Left hindlimb (tissue), 1 donor: Measurements from ENCODE around the gene RNF19B.

Experiments
- DNase-seq: peaks from one replicate; pipeline ENCODE4 v3.0.0-alpha.2; 2018

RNF19B gene

DNA sequence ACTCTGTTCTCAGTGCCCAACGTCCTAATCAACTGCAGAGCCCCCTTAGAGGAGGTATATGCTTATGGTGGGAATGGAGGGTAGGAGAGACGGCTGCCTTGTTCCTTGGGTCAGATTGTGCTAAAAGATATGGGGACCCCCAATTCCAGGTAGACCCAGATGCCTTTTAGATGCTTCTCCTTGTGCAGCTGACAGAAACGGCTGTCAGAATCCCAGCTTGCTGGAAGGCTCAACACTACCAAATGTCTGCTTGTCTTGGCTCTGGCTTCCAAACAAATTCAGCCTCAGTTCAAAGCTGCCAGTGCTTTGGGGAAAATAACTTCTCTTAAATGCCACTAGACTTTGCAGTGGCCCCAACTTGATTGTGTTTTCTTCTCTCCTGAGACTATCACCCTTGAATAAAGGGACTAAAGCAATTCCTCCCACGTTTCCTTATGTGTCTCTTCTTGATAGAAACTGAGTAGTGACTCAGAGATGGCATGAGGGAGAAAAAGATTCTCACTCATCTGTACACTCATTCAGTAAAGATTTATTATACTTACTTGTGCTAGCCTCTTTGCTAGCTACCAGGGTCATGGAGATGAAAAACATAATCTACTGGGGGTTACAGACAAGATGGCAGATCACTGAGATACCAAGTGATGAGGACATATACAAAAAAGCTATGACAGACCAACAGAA is 3.4 kb upstream of the RNF19B start:
- DNase-seq = no peak

DNA sequence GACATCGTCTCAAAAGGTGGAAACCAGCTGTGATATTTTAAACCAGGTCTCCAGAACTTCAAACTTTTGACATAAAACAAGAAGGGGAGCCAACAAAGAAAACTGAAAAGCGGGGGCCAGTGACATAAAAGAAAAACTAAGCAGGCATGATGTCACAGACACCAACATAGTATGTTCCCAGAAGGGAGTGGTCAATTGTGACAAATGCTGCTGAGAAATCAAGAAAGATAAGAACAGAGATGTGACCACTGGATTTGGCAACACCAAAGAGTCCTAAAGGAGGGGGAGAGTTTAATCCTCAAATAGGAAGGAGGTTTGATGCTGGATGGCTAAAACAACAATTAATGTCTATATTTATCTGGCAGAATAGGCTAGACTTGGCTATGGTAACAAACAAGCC is 2.3 kb upstream of the RNF19B start:
- no peak for DNase-seq

DNA sequence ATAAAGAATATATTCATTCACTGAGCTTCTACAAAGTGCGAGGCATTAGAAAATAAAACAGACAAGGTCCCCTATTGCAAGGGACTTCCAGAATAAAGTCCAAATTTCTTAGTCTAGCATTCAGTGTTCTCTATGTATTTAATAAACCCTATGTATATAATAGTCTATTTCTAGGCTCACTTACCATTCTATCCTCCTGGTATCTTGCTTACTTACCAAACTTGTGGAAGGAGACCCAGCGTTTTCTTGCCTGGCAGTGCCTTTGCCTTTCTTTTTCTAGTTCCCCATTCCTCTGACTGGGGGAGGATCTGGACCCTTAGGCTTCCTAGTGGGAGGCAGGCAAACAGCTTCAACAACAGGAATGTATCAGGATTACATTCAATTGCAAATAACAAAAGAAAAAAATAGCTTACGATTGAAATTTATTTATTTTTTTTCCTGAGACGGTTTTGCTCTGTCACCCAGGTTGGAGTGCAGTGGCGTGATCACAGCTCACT is 690 bp upstream of the RNF19B start:
- no peak for DNase-seq

DNA sequence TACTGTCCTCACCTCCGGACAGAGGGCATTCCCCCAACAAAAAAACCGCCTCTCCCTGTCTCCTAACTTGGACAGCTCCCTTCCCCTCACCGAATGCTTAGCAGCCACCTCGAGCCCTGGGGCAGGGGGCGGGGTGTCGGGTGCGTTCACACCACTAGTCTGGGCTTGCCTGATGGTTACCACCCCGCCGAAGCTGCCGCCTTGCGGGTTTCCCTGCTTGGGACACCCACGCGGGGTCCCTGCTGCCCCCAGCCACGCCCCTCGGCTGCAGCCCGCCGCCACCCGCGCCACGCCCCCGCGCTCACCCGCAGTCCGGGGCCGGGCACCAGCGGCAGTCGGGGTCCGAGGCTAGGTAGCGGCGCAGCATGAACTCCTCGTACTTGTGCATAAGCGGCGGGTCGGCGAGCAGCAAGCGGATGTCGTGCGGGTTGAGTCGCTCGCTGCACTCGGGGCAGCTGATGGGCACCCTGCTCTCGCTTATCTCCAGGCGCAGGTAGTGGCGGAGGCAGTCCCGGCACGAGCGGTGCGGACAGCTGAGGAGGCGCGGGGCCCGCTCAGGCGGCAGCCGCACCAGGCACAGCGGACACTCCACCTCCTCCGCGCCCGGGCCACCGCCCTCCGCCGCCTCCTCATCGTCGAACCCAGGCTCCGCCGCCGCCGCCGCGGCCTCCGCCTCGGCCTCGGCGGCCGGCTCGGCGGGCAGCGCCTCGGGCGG is 706 bp downstream of the RNF19B start:
- peak; percentile 75 for DNase-seq

DNA sequence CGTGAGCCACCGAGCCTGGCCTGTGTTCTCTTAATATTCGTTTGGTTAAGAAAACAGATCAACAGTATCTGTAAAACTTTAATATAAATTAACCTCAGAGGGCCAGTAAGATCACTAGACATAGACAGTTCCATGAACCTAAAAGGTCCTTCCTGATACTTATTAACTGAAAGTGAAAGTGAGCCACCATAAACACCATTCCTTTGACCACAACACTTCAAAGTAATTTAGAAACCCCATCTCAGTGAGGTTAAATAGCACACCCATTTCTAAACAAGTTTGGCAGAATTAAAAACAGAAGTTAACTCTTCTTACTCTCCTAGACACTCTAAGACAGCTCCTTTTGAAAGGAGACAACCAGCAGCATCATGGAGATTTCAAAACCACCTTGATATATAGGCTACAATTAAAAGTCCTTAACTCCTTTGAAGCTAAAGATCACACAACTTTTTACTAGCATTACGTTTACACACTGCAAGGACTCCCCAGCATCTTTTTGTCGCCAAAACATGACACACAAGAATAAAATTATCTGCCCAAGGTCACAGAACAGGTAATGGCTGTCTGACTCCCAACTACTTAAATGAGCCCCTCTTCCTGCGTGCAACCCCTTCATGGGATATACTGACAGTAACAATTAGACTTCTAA is 2.2 kb downstream of the RNF19B start:
- no peak for DNase-seq

DNA sequence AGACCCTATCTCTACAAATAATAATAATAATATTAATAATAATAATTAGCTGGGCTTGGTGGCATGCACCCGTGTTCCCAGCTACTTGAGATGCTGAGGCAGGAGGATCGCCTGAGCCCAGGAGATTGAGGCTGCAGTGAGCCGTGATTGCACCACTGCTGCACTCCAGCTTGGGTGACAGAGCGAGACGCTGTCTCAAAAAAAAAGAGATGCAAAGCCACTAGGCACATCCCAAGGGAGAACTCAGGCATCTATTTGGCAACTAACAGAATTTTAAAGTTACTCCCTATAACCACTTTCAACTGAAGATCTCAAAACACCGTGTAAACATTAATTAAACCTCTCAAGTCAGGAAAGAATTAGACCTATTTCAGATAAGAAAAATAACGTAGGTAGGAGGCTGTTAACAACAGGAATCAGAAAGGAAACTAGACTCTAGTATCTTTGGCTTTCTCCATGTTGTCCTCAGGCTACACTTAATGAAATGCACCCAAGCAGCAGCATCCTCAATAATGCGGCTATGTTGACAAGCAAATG is 3.7 kb downstream of the RNF19B start:
- DNase-seq = no peak

DNA sequence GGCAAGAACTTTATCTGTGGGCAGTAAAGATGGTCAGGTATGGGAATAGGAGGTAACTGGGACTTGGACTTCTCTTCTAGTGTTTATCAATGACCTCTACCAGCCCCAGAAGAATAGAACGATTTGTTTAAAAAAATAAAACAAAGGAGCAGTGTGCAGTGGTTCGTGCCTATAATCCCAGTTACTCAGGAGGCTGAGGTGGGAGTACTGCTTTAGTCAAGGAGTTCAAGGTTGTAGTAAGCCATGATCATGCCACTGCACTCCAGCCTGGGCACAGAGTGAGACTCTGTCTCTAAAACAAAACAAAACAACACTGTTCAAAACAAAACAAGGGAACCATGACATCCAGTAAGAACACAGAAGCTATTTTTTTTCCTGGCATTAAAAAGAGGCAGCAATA is 4.3 kb downstream of the RNF19B start:
- DNase-seq = no peak

DNA sequence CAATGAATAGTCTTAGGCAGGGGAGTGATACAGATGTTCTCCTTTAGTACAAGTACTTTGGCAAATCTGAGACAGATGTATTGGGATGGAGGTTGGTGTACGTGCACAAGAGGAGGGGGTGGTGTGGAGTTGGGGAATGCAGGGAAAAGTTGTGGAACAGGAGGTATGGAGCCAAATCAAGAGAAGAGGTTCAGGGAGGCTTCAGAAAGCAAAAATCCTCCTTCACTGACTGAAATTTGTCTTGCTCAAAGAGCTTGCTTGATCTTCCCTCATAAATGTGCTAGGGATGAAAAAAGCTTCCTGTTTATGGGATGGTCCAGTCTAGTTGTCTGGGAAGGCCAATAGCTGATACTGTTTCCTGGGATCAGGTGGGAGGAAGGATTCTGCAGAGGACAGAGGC is 5.8 kb downstream of the RNF19B start:
- no peak for DNase-seq

DNA sequence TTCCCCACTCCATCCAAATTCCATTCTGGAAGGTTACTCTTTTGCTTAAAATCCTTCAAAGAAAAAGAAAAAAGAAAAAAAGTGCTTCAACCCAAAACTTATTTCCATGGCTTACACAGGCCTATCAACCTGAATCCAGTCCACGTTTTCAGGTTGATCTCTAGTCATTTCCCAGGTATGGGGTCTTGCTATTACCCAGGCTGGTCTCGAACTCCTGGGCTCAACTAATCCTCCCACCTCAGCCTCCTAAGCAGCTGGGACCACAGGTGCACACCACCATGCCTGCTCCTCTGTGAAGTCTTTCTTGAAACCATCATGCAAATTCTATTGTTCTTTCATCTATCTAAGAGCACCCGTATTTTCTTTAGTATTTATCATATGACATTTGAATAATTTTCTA is 7.6 kb downstream of the RNF19B start:
- DNase-seq = no peak

DNA sequence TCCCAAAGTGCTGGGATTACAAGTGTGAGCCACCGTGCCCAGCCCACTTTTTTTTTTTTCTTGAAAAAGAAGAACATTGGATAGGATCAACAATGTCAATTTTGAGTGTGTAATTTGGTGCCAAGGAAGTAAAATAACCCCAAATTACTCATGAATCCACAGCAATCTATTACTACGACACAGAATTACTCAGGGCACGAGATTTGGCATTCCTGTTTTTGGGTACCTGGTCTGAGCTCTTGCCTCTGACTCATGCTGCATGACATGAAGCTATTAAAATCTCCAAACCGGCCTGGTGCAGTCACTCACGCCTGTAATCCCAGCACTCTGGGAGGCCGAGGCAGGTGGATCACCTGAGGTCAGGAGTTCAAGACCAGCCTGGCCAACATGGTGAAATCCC is 10.4 kb downstream of the RNF19B start:
- no peak for DNase-seq

DNA sequence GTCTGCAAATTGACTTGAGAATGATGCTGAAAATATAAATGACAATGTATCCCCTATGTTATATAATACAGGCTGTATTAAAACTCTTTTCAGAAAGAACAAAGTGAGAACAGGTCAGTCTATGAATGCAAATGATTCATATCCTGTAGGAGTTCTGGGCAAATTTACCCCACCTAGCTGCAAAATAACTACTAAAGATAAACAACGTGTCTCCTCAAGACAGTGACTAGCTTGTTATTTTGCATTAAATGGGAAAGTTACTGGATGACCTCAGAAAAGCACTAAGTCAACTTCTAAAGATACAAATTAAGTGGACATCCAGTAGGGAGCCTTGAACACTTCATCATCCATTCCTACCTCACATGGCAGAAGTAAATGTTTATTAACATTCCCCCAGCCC is 11.1 kb downstream of the RNF19B start:
- DNase-seq = no peak

DNA sequence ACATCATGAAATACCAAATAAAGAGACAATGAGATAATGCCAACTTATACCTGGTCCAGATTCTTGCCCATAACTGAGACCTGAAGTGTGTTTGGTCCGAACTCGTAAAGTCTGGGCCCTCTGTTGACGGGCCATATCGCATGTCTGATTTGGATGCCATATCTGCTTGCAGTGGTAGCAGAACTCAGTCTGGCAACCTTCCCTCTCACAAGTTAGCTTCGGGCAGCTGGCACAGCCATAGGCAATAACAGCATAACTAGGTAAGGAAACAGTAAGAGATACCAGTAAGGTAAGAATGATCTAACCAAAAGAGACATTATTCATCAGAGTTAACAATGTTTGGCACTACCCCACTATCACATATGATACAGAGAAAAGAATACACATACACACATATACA is 15.1 kb downstream of the RNF19B start:
- no peak for DNase-seq

DNA sequence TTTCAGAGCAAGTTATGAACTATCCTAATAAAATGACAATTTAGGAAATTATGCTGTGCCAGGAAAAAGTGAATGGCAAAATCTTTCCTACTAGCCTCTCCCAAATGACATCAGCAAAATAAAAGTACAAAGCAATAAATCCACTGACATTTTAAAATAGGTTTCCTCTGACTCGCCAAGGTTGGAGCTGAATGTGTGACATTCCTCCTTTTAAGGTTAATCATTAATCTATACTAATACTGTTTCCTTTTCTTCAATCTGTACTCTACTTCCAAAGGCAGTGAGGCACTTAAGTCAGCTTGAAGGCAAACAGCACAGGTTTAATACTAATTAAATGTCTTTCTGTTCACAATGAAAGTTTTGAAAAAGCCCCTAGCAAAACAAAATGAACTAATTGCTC is 15.7 kb downstream of the RNF19B start:
- no peak for DNase-seq

DNA sequence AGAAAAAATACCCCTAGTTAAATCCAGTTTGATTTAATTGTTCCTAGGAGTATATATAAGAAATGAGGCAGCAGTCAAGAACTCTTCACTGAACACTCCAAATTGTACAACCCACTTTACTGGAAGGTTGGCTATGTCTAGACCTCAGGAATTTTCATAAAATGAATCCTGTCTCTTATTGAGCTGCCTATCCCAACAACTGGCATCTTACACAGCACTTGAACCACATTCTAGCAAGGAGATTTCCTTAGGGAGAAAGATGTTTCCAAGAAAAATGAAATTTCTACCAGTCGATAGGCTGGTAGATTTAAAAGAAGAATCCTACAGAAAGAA is 16.3 kb downstream of the RNF19B start:
- DNase-seq = no peak

DNA sequence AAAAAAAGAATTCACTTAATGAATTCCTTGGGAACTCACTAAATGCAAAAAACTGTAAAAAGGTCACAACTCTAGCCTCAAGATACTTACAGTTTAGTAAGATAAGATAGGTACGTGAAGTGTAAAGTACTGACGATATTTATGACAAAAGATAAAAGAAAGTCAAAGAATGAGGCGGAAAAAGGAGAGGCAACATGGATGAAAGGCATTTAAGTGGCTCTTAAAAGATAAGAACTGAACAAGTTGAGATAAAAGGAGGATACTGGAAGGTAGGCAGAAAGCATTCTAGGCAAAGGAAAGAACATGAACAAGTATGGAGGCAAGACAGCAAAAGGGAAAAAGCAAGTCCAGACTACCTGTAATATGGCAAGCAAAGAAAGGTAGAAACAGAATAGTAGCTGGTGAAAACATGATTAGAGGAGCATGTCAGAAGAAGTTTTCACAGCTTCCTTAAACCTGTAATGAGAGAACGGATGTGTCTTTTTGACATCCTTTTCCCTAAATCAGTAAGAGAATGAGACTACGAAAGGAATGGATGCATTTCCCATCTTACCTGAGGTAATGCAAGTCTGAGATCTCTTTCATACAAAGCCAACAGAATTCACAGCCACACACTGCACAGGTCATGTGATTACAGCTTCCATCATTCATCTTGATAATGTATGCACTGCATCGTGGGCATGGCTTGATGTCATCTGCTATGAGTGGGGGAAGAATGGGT is 16.8 kb downstream of the RNF19B start:
- no peak for DNase-seq

DNA sequence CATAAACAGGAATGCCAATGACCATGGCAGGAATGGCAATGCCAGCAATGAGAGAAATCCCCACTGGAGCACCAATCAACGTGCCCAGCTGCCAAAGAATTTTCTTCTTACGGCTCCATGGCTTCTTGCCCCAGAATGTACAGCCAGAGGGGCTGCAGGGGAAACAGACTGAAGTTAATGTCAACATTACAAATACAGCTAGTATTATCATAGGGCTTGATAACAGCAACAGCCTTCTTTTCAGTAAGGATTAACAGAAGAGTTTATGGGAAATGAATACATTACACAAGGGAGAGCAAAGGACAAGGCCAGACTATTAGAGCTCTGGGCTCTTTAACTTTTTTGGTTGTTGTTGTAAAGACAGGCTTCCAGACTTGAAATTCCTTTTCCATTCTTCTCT is 18.2 kb downstream of the RNF19B start:
- no peak for DNase-seq

DNA sequence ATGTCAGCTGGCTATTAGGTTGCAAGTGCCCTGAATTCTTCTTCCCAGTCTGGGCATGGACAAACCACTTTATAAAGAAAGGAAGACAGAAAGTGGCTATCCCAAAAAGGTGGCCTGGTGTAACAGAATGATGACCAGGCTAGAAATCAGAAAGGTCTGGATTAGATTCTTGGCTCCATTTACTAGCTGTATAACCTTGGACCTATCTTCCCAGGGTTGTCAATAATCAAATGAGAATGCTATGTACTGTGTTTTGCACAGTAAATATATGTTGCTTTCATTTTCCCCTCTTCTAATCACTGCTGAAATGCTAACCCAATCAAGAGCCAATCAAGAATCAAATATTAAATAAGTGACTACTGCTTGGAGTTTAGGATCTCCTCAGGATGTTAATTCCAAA is 20.4 kb downstream of the RNF19B start:
- no peak for DNase-seq

DNA sequence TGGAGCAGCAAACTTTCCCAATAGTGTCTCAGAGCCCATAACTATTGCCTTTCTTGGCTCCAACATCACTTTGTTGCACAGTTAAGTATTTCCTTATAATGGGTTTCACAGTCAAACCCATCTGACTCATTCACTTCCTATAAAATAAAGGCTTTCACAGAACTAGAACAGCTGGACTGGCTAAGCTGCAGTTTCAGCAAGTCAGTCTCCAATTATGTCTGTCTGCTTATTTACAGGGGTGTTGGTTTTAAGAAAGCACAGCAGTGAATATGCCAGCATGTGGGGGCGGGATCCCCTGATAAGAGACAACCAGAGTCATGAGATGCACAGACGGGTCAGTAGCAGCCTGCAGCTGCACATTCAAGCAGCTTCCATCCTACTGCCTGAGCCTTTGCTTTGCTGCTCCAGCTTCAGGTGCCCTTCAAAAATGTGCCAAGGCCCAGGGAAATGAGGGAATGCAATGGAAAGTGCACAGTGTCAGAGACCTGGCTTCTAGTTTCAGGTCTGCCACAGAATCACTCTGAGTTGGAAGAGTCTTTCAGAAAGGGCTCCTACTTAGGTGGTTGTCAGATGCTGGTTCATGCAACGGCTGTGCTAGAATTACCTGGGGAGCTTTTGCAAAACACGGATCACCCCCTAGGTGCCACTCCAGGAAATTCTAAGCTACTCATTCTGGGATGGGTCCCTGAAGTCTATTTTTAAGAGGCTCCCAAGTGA is 24.8 kb downstream of the RNF19B start:
- DNase-seq = no peak

DNA sequence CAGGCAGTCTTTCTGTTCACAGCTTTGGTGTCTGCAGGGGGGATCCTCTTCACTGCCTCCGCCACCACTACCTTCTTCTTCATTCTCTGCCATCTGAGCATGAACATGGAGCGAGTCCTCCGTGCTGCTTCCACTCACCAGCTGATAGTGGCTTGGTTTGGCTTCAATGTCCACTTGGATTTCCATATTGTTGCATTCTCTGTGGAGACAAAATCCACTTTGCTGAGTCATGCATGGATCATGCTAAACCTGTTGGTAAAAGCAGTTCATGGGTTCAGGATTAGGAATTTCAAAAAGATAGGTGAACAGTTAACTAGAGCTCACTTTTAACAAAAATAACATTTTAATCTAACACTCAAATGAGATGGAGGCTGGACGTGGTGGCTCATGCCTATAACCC is 27.5 kb downstream of the RNF19B start:
- no peak for DNase-seq

DNA sequence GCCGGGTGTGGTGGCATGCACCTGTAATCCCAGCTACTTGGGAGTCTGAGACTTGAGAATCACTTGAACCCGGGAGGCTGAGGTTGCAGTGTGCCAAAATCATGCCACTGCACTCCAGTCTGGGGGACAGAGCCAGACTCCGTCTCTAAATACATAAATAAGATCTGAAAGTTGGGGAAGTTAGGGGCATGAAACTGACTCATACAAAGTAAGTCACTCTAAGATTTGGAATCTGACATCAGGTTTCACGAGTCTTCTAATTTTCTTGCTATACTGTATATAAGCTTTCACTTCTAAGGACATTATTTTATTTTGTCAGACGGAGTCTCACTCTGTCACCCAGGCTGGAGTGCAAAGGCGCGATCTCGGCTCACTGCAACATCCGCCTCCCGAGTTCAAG is 30.1 kb downstream of the RNF19B start:
- no peak for DNase-seq

DNA sequence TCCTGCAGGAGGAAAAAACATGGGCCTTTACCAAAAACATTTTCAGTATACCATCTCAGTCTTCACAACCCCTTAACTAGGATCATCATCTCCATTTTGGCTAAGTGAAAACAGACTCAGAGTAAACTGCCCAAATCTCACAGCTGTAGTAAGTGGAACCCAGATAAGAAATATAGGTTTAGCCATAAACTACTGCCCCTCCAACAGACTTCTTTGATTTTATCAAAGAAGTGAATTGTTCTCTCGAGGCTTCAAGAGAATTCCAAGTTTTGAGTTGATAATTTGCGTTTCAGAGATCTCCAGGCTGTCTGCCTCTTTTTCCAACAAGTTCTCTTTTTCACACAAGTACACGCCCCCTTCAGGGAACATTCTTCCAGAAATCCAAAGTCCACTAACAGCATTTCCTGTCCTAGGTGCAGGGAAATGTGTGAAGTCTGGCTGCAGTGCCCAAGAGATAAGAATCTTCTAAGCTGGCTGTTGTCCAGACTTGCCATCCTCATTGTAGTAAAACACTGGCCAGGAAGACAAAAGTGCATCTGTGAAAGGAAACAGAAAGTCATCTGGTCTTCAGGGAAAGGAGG is 30.8 kb downstream of the RNF19B start:
- no peak for DNase-seq

DNA sequence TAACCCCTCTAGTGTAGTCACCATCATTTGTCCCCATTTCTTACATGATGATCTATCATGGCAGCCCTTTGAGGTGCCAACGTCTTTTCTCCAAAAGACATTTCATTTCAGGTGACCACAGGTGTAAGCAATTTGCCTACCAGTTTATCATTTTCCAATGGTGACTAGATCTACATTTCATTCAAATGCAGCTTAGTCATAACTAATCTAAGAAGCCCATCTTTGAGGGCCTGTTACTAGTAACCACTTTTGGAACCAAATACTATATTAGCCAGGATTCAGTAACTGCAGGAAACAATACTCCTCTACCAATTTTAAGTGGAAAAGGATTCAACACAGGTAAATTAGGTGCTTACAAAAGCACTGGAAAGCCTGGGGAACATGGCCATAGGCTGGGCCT is 32.8 kb downstream of the RNF19B start:
- DNase-seq = no peak
